GM19035 (cell line): Measurements from ENCODE around the gene WWOX.
"Not testable (repeated sequence)": the region's sequence is repeated elsewhere in the genome, so short reads cannot be mapped to it uniquely, and the experiment has no call there.

Source experiments
- ATAC-seq: cut with Tn5 transposase; IDR thresholded peaks from one replicate; pipeline ENCODE4 v1.9.1; 2021; ENCODE audit not compliant: unreplicated experiment

The WWOX gene

GRCh38 chr16:78099271-78100111 lies at the start of gene WWOX:
WWOX (plus strand) TSS chr16:78099654.
- ATAC-seq, result peak; percentile 94

GRCh38 chr16:78050734-78051400 lies 48.6 kb upstream of the WWOX start:
- ATAC-seq, result no peak

- ATAC-seq, result no peak
Observed at GRCh38 chr16:78057803-78058564, 41.5 kb upstream of the WWOX start.

- ATAC-seq, result not testable (repeated sequence)
Observed at GRCh38 chr16:78059806-78060205, 39.6 kb upstream of the WWOX start.

GRCh38 chr16:78060295-78060694 lies 39.2 kb upstream of the WWOX start:
- ATAC-seq, result no peak

GRCh38 chr16:78060809-78061208 lies 38.6 kb upstream of the WWOX start:
- ATAC-seq, result no peak

GRCh38 chr16:78065319-78065718 lies 34.1 kb upstream of the WWOX start:
- no peak for ATAC-seq

GRCh38 chr16:78069913-78070312 lies 29.5 kb upstream of the WWOX start:
- no peak for ATAC-seq

- no peak for ATAC-seq
Observed at GRCh38 chr16:78072275-78072674, 27.2 kb upstream of the WWOX start.

GRCh38 chr16:78075800-78076199 lies 23.7 kb upstream of the WWOX start:
- no peak for ATAC-seq

- no peak for ATAC-seq
Observed at GRCh38 chr16:78081341-78081740, 18.1 kb upstream of the WWOX start.

- ATAC-seq, result no peak
Observed at GRCh38 chr16:78091419-78091818, 8.0 kb upstream of the WWOX start.

- ATAC-seq, result no peak
Observed at GRCh38 chr16:78092758-78093157, 6.7 kb upstream of the WWOX start.

GRCh38 chr16:78094166-78094565 lies 5.3 kb upstream of the WWOX start:
- no peak for ATAC-seq

- no peak for ATAC-seq
Observed at GRCh38 chr16:78094998-78095397, 4.5 kb upstream of the WWOX start.

- ATAC-seq, result no peak
Observed at GRCh38 chr16:78096386-78096785, 3.1 kb upstream of the WWOX start.

- no peak for ATAC-seq
Observed at GRCh38 chr16:78097548-78097947, 1.9 kb upstream of the WWOX start.

- ATAC-seq, result no peak
Observed at GRCh38 chr16:78098087-78098486, 1.4 kb upstream of the WWOX start.

GRCh38 chr16:78098595-78099270 lies 721 bp upstream of the WWOX start:
- ATAC-seq, result no peak

- ATAC-seq, result peak; percentile 1
Observed at GRCh38 chr16:78100112-78100467, 636 bp downstream of the WWOX start.

GRCh38 chr16:78102122-78102660 lies 2.7 kb downstream of the WWOX start:
- ATAC-seq, result no peak
